Brain pericyte (primary cell): ENCODE results near the gene PAQR3.

ENCODE experiments used
- DNase-seq: peaks from one replicate; pipeline ENCODE4 v3.0.0-alpha.2; 2012; ENCODE audit warnings: low read depth, low spot score

The PAQR3 gene, protein sequence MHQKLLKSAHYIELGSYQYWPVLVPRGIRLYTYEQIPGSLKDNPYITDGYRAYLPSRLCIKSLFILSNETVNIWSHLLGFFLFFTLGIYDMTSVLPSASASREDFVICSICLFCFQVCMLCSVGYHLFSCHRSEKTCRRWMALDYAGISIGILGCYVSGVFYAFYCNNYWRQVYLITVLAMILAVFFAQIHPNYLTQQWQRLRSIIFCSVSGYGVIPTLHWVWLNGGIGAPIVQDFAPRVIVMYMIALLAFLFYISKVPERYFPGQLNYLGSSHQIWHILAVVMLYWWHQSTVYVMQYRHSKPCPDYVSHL

DNA sequence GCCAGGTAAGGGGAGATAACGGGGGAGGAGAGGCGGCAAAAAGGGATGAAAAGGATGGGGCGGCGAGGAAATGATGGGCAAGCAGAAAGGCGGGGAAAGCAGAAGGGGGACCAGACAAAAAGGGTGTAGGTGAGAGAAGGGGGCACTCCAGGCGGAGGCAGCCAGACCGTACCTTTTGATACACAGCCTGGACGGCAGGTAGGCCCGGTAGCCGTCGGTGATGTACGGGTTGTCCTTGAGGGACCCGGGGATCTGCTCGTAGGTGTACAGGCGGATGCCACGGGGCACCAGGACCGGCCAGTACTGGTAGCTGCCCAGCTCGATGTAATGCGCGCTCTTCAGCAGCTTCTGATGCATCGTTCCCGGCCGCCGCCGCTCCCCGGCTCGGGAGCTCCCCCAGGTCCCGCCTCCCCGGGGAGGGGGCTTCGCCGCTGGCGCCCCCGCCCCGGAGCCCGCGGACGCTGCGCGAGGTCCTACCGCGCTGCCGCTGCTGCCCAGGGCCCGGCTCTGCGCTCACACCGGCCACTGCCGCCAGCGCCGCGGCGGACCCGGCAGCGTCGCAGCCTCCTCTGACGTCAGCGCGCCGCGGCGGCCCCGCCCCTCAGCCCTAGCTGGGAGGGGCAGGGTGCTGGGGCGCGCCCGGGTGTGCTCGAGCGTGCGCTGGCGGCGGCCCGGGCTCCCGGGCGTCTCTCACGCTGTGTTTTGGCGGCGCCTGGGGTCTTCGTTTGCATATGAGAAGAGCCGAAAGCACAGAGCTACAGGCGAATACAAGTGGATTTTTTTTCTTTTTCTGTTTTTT is at the start of gene PAQR3:
Gene PAQR3 (minus strand): TSS at position 571 of the 799 bp plus-strand sequence. CDS start 214 bp downstream, at position 357.
- DNase-seq = no peak

DNA sequence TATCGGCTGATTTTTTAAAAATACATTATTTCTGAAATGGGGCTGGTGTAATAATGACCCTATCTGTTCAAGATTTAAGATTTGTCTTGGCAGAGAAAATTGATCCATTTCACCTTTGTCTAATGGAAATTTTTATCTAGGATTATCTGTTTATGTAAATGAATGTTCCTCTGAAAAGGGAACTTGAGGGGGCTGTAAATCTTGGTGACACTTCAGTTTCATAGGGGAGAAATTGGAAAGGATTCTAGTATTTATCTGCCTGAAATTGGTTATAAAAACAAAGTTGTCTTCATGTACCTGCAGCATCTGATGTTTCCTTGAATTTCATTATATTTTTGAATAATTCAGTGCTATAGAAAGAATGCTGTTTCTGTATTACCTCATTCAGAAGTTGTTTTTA is 48.4 kb upstream of the PAQR3 start:
- DNase-seq = no peak

DNA sequence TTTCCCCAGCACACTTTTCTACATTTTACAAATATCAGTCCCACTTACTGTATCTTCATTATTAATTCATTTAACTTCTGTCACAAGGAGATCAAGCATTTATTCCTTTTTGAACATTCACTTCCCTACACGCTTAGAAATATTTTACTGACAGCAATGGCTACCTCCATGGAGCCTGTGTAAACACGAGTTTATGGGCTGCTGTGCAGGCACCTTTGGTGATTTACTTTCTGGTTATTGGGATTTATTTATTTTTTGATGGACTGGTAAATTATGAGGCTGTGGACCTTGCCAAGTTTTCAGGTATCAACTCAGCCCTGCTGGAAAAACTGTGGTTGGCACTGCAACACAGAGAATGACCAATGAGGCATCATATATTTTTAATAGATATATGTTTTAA is 45.4 kb upstream of the PAQR3 start:
- no peak for DNase-seq

DNA sequence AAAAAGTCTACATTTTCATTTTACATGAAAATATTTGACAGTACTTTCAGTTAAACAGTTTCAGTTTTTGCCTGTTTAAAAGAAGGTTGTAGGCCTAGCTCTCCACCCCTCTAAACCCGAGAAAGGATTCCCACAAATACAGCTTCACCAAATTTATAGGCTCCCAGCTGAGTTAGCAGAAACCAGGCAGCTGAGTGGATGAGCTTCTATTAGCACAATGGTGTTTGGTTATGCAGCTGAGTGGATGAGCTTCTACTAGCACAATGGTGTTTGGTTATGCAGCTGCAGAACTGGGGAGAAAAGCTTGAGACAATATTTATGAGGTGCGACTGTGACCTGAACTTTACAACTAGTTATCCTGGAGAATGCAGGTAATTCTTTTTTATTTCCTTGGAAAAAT is 36.6 kb upstream of the PAQR3 start:
- DNase-seq = no peak

DNA sequence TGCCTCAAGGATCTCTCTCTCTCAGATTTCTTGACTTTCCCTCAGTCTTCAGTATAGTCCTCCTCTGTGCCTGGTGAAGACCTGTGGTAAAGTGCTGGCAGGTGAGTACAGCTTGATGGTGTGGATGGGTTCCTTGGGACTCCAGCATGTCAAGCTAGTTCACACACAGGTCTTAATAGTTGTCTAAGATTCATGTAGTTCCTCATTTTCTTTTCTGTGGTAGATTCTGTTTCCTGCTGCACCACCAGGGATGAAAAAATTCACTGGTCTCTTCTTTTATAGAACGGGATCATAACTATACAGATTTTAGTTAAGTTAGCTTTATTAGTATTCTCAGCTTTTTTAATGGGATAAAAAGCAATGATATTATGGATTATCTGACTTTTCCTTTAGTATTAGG is 32.5 kb upstream of the PAQR3 start:
- no peak for DNase-seq

DNA sequence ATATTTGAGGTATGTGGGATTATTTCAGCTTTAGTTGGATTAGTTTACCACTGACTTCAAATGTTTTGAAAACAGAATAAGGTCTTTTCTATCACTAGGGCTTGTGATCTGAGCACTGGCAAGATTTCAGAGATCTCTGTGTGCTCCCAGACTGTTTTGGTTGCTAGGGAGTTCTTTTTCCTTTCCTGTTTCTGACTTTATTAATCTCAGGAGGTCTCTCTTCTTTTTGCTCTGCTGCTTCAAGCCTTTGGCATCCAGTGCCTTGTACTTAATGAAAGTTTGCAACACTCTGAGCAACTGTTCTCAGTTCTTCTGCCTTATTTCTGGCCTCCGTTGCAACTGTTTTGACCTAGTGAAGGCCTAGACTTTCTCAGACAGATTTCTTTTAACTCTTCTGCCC is 32.1 kb upstream of the PAQR3 start:
- no peak for DNase-seq

DNA sequence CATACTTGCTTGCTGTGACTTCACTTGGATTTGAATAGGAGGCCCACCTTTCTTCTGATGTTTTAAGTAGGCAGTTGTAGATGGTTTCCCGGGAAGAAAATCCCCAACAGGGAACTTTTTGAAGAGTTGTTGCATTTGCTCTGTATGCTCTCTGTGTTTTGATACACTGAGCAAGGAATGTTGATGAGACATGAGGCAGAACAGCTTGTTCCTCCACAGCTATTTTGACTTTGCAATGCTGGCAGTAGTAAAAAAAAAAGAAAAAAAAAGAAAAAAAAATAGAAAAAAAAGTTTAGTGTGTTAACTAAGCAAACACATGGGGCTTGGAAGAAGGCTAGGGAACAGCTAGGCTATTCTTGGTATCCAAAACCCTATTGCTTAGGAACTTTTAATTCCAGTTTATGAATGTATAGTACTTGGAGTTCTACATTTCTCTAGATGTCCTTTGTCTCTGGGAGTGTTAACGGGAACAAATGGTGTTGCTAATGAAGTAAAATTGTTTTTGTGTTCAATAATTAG is 23.4 kb upstream of the PAQR3 start:
- DNase-seq = peak; percentile 47

DNA sequence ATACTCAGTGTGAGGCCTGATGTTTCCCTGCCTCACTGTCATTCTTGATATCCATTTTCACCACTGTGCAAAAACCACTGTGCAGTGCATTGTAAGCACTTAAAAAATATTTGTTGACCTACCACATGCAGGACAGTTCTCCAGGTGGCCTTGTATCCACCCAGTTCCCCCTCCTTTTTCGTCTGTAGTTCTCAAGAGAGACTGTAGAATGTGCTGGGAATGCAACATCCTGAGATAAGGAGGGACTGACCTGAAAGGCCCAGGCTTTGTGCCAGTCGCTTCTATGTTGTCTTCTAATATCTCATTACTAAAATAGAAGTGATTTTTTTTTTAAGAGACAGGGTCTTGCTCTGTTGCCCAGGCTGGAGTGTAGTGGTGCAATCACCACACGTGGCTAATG is 21.7 kb upstream of the PAQR3 start:
- DNase-seq = no peak

DNA sequence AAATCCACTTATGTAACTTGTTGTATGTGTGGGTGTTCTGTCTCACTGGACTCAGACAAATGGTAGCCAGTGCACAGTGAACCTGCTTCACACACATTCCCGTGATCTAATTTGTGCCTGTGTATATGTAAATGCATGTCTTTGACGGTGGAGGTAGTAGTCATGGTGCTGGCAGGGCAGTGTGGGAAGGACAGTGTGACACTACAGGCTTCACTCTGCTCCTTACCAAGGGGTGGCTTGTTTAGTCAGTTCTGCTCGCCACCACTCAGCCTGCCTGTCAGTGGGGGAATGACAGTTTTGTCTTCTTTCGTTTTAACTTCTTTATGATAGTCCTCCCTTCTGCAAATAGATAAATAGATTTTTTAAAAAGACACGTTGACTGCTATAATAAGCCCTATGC is 17.7 kb upstream of the PAQR3 start:
- no peak for DNase-seq

DNA sequence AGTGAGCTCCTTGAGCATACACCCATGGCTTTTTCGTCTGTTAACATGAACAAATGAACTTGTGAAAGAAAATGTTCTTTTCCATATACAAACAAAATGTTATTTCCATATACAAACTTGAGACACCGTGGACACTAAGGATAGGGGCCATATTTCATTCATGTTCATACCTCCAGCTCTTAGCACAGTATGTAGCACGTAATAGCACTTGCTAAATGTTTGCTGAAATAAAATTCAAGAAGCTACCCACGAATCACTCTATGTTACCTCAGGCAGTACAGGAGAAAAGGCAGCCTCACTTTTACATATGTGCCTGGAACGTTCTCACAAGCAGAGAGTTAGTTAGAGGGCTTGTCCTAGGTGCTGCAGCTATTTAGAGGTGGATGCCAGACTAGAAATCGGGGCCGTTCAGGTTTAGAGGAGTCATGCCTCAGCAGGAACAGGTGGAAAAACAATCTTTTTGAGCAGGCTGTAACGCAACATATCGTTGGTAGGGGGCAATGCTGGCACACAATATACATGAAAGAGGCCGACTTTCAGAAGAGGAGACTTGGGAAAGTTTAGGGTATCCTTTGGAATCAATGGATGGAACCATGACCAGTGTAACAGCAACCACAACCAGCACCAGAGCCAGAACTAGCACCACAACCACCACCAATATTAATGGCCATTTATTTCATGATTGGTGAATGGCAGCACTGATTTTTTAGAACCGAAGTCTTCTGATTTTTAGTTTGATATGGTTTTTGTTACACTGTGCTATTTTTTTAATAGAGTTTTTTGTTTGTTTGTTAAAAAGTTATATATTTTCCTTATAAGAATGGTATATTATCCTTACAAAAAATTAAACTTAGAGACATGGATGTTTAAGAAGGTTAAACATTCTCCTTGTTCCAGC is 14.8 kb upstream of the PAQR3 start:
- DNase-seq = no peak

DNA sequence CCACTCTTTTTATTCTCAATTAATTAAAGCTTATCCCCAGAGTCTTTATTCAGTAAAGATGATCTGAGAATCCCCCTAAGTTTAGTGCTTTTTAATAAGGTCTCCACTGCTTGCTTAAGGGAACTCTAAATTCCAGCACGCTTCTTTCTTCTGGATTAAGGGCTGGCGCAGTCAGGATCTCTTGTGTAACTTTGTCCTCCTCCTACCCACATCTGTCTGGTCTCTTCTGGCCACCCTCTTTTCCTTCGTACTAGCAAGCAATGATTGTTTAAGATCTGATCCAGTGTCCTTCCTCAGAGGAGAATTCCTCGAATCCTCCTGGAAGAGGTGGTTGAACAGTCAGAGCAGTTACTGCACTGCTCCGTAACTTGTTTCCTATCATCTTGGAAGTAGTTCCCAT is 14.0 kb upstream of the PAQR3 start:
- DNase-seq = no peak

DNA sequence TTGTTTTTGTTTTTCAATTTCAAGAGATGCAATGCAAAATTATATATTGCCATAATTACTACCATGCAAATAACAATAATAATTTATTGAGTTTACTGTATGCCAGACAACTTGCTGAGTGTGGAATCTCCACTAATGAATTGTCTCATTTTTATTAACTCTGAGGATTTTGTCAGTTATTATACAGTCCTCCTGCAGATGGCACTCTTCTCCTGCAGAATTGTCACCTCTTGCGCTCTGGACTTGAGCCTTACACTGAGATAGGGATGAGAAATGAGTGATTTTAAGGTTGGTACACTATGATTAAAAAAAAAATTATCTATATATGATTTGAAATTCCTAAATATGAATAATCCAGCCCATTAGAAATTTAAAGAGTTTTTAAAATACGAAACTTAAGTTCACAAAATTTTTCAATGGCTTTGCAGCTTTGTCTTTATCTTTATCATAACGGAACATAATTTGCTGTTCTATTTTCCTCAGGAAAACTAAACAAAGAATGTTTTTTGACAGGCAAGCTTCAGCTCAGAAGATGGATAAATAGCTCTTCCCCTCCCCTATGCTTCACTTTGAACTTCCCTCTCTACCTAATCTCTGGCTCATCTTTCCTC is 12.7 kb upstream of the PAQR3 start:
- no peak for DNase-seq

DNA sequence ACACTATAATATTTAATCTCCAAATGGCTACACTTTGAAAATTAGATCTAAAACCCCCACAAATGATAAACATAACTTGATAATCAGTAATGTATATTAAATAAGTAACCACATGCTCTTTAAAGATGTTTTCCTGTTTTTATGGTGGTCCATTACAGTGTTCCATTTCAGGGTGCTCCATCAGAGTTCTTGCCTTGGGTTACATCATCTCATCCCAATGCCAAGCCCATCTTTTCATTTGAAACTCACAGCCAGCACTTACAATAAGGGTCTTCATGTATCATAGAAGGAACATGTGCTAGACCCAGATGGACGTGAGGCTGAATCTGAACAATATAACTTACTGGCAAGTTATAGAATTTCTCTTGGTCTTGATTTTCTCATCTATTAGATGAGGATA is 10.5 kb upstream of the PAQR3 start:
- no peak for DNase-seq

DNA sequence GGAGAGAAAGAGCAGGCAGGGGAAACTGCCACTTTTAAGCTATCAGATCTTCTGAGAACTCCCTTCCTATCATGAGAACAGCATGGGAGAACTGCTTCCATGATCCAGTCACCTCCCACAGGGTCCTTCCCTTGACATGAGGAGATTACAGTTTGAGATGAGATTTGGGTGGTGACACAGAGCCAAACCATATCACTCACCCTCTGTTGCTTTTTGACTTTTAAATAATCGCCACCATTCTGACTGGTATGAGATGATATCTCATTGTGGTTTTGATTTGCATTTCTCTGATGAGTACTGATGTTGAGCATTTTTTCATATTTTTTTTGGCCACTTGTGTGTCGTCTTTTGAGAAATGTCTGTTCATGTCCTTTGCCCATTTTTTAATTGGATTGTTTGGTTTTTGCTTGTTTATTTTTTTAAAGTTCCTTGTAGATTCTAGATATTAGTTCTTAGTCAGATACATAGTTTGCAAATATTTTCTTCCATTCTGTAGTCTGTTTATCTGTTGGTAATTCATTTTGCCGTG is 6.5 kb upstream of the PAQR3 start:
- DNase-seq = no peak

DNA sequence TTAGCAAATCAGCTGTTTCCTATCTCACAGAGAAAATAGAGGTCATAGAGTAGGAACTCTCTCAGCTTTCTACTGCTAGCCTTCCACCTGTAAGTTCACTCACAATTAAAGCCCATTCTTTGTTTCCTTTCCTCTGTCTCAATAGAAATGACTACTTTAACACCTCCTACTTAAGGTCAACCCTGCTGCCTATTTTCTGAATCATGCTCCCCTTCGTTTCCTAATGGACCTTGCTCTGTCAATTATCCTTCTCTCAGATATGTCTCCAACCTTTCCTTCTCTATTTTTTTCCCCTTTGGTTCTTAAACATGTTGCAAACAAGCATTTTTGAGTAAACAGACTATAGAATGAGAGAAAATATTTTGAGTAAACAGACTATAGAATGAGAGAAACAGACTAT is 5.1 kb upstream of the PAQR3 start:
- DNase-seq = no peak

DNA sequence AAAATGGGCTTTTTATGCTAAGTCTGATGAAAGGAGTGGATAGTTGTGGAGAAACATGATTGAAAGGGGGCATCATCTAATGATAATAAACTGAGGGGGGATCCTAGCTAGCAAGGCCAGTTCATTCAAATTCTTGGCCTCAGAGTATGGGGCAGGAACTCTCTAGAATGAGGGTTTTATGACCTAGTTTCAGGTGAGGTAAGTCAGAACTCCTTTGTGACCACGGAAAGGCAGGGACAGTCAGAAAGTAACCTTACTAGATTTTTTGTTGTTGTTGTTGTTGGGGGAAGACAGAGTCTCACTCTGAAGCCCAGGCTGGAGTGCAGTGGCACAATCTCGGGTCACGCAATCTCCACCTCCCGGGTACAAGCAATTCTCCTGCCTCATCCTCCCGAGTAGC is 1.5 kb upstream of the PAQR3 start:
- no peak for DNase-seq

DNA sequence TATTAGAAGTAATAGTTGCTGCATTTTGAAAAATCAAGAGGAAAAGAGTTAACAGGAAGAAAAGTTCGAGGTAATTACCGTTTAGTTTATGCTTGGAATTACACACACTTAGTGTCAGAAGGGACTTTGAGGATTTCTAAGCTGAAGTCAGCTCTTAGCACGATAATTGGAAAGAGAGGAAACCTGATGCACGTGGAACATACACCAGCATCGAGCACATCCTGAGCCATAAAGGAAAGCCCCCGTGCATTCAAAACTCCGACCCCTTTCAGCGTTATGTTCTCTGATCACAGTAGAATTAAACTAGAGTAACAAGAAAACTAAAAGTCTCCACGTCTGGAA is 400 bp upstream of the PAQR3 start:
- no peak for DNase-seq

DNA sequence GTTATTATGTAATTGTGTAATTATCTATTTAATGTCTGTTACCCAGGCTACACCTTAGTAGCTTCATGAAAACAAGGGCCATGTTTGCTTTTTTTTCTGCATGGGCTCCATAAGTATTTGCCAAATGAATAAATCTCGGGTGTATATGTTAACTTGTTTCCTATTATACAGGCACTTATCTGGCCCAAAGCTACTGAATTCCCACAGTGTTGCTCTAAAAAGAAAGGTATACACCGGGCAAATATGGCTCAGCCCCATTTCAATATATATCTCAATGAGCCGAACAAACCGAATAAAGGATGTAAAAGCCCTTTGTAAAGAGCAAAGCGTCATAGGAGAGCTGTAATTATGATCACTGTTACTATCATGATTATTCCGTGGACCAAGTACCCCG is 767 bp downstream of the PAQR3 start:
- DNase-seq = no peak

DNA sequence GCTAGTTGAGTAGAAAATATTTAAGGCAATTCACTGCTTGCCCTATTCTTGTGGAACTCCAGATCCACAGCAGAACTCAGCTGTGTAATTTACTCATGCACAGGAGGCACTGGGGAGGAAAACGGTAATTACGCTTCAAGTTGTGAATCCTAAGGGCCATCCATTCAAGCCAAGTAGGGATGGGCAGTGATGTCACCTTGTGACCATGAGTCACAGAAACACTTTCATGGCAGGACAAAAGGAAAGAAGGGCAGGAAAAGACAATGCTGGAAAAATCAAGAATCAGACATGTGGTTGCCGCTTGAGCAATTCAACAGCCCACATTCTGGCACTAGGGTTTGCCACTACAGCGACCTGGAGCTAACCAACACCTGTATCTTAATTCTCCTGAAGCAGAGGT is 1.4 kb downstream of the PAQR3 start:
- no peak for DNase-seq

DNA sequence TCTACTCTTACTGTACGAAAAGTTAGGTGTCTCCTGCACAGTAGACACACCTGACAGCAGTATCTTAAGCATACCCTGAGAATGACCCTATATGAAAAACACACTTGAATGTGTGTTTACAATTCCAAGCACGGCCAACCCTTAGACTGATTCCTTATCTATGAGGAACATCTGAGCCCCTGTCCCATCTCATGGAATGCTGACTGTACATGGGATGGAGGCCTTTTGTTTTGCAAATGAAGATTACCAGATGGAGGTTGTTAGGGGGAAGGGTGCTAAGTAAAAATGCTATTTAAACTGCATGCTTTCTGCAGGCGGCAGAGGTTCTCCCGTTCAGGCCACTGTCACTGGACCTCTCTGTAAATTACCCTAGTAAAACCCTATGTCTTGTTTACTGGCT is 2.2 kb downstream of the PAQR3 start:
- DNase-seq = no peak

DNA sequence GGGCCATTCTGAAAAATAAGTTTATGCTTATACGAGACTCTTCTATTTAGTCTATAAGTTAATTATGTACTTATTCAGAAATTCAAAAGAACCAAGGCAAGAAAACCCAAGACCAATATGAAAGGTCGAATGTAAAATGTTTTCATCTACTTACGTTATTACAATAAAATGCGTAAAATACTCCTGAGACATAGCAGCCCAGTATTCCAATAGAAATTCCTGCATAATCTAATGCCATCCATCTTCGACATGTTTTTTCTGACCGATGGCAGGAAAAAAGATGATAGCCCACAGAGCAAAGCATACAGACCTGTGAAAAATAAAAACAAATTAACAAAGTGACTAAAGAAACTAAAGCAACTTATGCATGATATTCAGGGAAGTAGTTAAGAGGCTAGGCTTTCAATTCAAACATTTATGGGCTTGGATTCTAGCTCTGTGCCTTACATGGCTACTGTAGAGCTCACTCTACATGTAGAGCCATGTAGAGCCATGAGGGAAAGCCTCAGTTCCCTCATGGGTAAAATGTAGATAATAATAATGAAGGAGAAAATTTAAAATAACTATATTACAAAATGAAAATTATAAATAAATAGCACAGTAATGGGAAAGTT is 9.1 kb downstream of the PAQR3 start:
- no peak for DNase-seq
